Measurements from ENCODE around the gene TTC7B.

DNA sequence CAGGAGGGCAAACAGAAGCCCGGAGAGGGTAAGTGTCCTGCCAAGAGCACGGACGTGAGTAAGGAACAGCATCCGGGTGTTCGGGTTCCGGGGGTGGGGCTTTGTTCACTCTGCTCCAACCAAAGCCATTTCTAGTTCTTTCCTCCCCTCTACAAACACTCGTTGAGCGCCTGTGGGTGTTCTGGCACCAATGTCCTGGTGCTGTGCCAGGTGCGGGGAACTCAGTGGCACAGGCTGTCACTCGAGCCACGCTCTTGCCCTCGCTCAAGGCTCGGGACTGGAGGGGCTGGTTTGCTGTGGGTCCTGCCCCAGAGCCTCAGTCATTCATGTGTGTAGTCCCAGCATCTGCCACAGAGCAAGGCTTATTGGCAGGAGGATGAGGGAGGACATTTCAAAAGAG is 261.9 kb downstream of the TTC7B start:
- TF ChIP-seq, protein P1, sequence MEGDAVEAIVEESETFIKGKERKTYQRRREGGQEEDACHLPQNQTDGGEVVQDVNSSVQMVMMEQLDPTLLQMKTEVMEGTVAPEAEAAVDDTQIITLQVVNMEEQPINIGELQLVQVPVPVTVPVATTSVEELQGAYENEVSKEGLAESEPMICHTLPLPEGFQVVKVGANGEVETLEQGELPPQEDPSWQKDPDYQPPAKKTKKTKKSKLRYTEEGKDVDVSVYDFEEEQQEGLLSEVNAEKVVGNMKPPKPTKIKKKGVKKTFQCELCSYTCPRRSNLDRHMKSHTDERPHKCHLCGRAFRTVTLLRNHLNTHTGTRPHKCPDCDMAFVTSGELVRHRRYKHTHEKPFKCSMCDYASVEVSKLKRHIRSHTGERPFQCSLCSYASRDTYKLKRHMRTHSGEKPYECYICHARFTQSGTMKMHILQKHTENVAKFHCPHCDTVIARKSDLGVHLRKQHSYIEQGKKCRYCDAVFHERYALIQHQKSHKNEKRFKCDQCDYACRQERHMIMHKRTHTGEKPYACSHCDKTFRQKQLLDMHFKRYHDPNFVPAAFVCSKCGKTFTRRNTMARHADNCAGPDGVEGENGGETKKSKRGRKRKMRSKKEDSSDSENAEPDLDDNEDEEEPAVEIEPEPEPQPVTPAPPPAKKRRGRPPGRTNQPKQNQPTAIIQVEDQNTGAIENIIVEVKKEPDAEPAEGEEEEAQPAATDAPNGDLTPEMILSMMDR (IDR thresholded peaks at IDR 0.05): no peak
- TF ChIP-seq EP300 (IDR thresholded peaks at IDR 0.05) (no peak), POLR2A (IDR thresholded peaks at IDR 0.05) (no peak)
